Umbilical cord (tissue), 2 donors: ENCODE measurements around the gene MPZL2. TPM values are rescaled to one million over a fixed set of nuclear protein-coding genes. Genes with fewer than 3 reads are reported as not detected.

Experiments used
- DNase-seq: peaks from one replicate; pipeline ENCODE4 v3.0.0-alpha.2; 2015; ENCODE audit warnings: low spot score
- total RNA-seq: library from RNA; depleted of rRNA; stranded (reverse); fragments of >200 nt; gene quantifications from one replicate; pipeline ENCODE4 v1.2.3, GENCODE V29; 2014; ENCODE audit warnings: low replicate concordance; ENCODE audit not compliant: insufficient read depth

The MPZL2 gene
- total RNA-seq, 1 donor from 2014 or later = 41.9 TPM

- no peak for DNase-seq
Measured at GRCh38 chr11:118221419-118221818, 42.7 kb downstream of the MPZL2 start.

- DNase-seq = no peak
Measured at GRCh38 chr11:118219732-118220131, 44.4 kb downstream of the MPZL2 start.

GRCh38 chr11:118219244-118219643 is 44.9 kb downstream of the MPZL2 start:
- DNase-seq = no peak

- DNase-seq = no peak
Measured at GRCh38 chr11:118217575-118217974, 46.5 kb downstream of the MPZL2 start.

- DNase-seq = no peak
Measured at GRCh38 chr11:118216621-118217481, 47.2 kb downstream of the MPZL2 start.

GRCh38 chr11:118215765-118216164 is 48.3 kb downstream of the MPZL2 start:
- no peak for DNase-seq

- no peak for DNase-seq
Measured at GRCh38 chr11:118215262-118215661, 48.8 kb downstream of the MPZL2 start.

- DNase-seq = peak; percentile 49
Measured at GRCh38 chr11:118214210-118214914, 49.7 kb downstream of the MPZL2 start.

- DNase-seq = no peak
Measured at GRCh38 chr11:118213781-118214180, 50.3 kb downstream of the MPZL2 start.

- DNase-seq = no peak
Measured at GRCh38 chr11:118213201-118213600, 50.9 kb downstream of the MPZL2 start.

- no peak for DNase-seq
Measured at GRCh38 chr11:118212781-118213191, 51.3 kb downstream of the MPZL2 start.

GRCh38 chr11:118212131-118212725 is 51.9 kb downstream of the MPZL2 start:
- DNase-seq = no peak

- DNase-seq = no peak
Measured at GRCh38 chr11:118211006-118211405, 53.1 kb downstream of the MPZL2 start.

GRCh38 chr11:118210323-118210722 is 53.8 kb downstream of the MPZL2 start:
- DNase-seq = no peak

- no peak for DNase-seq
Measured at GRCh38 chr11:118209033-118209432, 55.1 kb downstream of the MPZL2 start.

- DNase-seq = no peak
Measured at GRCh38 chr11:118207079-118207478, 57.0 kb downstream of the MPZL2 start.

GRCh38 chr11:118206391-118207031 is 57.6 kb downstream of the MPZL2 start:
- no peak for DNase-seq

GRCh38 chr11:118205606-118206378 is 58.3 kb downstream of the MPZL2 start:
- DNase-seq = no peak
